MV-4-11 (cell line): ENCODE measurements around the gene FATE1.

Experiments used
- DNase-seq: peaks from one replicate; lab custom pipeline; 2025; lab: John Stamatoyannopoulos, UW

Gene FATE1

GRCh38 chrX:151743651-151744470 lies 28.0 kb downstream of the FATE1 start:
- no peak for DNase-seq

GRCh38 chrX:151745651-151746050 lies 29.8 kb downstream of the FATE1 start:
- no peak for DNase-seq

- no peak for DNase-seq
Observed at GRCh38 chrX:151746502-151746901, 30.7 kb downstream of the FATE1 start.

GRCh38 chrX:151750511-151750910 lies 34.7 kb downstream of the FATE1 start:
- no peak for DNase-seq

GRCh38 chrX:151752847-151753246 lies 37.0 kb downstream of the FATE1 start:
- DNase-seq = no peak

- DNase-seq = peak; percentile 24
Observed at GRCh38 chrX:151753313-151754046, 37.6 kb downstream of the FATE1 start.

GRCh38 chrX:151754047-151754429 lies 38.2 kb downstream of the FATE1 start:
- peak; percentile 1 for DNase-seq

GRCh38 chrX:151754641-151755215 lies 38.9 kb downstream of the FATE1 start:
- DNase-seq = no peak

GRCh38 chrX:151759041-151759708 lies 43.3 kb downstream of the FATE1 start:
- no peak for DNase-seq

- no peak for DNase-seq
Observed at GRCh38 chrX:151762802-151763201, 47.0 kb downstream of the FATE1 start.

GRCh38 chrX:151763711-151764110 lies 47.9 kb downstream of the FATE1 start:
- no peak for DNase-seq

- no peak for DNase-seq
Observed at GRCh38 chrX:151765026-151765425, 49.2 kb downstream of the FATE1 start.

GRCh38 chrX:151771726-151772125 lies 55.9 kb downstream of the FATE1 start:
- DNase-seq = no peak
